ENCODE results near the gene ZIC4. TPM values are rescaled to one million over a fixed set of nuclear protein-coding genes. Genes with fewer than 3 reads are reported as not detected.

Gene ZIC4
- total and polyA plus RNA-seq, 10 donors = not detected

DNA sequence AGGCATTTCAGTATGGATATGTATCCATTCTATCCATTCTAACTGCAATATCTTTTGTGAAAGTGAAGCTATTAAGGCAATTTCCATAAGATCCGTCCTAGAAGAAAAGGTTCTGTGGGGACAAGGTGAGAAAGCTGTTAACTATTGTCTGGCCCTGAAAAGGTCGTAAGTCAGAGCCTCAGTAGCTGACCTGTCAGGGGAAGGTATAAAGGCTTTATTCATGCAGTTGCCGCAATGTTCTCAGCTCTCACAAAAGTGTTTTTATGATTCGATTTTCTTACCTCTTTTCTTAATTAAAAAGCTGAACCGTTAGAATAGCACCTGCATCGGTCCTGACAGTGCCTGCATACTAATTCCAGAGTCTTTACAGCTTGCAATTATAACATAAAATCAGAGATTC is 24.7 kb downstream of the ZIC4 start:
- no peak overlapping the region for H3K4me3 ChIP-seq
- TF ChIP-seq, protein P1, sequence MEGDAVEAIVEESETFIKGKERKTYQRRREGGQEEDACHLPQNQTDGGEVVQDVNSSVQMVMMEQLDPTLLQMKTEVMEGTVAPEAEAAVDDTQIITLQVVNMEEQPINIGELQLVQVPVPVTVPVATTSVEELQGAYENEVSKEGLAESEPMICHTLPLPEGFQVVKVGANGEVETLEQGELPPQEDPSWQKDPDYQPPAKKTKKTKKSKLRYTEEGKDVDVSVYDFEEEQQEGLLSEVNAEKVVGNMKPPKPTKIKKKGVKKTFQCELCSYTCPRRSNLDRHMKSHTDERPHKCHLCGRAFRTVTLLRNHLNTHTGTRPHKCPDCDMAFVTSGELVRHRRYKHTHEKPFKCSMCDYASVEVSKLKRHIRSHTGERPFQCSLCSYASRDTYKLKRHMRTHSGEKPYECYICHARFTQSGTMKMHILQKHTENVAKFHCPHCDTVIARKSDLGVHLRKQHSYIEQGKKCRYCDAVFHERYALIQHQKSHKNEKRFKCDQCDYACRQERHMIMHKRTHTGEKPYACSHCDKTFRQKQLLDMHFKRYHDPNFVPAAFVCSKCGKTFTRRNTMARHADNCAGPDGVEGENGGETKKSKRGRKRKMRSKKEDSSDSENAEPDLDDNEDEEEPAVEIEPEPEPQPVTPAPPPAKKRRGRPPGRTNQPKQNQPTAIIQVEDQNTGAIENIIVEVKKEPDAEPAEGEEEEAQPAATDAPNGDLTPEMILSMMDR (IDR thresholded peaks at IDR 0.05 in 8 of 11, conservative IDR thresholded peaks at IDR 0.05 in 3 of 11) = no peak
- TF ChIP-seq POLR2AphosphoS5 (IDR thresholded peaks at IDR 0.05) = no peak
- intact Hi-C loops (cut with DNase I; ENCODE audit: low total_unique reads) = no loop called here
- no peak overlapping the region for H3K27ac ChIP-seq
- peaks cover 0 to 100% (median 95%) of the 10 kb centered on the region in 7 donors for H3K27me3 ChIP-seq (replicated peaks in 1 of 7)
- H3K9me3 ChIP-seq = peaks cover 0 to 7% (median 0%) of the 10 kb centered on the region in 8 donors
- no peaks in the 10 kb centered on the region for H3K36me3 ChIP-seq
- DNase-seq = no peak
- no peaks in the 10 kb centered on the region for H3K4me1 ChIP-seq
- WGBS, 5 donors = 8 to 12% (median 9%) methylated on average over 6 of the region's 6 CpGs

DNA sequence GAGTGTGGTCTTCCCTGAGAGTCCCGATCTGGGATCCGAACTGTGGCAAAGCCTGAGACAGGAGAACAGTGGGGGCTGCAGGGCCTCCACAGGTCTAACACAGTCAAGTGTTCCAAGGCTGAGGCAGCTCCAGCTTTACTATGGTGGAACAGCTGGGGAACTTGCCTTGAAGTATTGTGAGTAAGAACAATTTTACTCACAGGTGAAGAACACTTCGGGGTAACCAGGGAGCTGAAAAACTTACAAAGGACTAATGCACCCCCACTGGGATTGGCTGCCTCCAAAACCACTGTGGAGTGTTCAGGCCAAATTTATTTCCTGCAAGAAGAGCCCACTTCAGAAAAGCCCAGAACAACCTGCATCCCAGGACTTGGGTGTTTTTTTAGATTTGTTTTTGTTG is 25.4 kb downstream of the ZIC4 start:
- no peak for DNase-seq
- H3K9me3 ChIP-seq = peaks cover 0 to 7% (median 0%) of the 10 kb centered on the region in 8 donors
- no peak overlapping the region for H3K4me3 ChIP-seq
- intact Hi-C loops (cut with DNase I; ENCODE audit: low total_unique reads) = no loop called here
- H3K27me3 ChIP-seq (replicated peaks in 1 of 7) = peaks cover 0 to 100% (median 95%) of the 10 kb centered on the region in 7 donors
- TF ChIP-seq, protein P1 (IDR thresholded peaks at IDR 0.05 in 8 of 11, conservative IDR thresholded peaks at IDR 0.05 in 3 of 11) = no peak
- TF ChIP-seq POLR2AphosphoS5 (IDR thresholded peaks at IDR 0.05) (no peak), POLR2A (IDR thresholded peaks at IDR 0.05) (no peak)
- H3K4me1 ChIP-seq = no peaks in the 10 kb centered on the region
- 14 to 23% (median 19%) methylated on average over 3 of the region's 3 CpGs for WGBS, 5 donors
- no peaks in the 10 kb centered on the region for H3K36me3 ChIP-seq
- no peak overlapping the region for H3K27ac ChIP-seq

DNA sequence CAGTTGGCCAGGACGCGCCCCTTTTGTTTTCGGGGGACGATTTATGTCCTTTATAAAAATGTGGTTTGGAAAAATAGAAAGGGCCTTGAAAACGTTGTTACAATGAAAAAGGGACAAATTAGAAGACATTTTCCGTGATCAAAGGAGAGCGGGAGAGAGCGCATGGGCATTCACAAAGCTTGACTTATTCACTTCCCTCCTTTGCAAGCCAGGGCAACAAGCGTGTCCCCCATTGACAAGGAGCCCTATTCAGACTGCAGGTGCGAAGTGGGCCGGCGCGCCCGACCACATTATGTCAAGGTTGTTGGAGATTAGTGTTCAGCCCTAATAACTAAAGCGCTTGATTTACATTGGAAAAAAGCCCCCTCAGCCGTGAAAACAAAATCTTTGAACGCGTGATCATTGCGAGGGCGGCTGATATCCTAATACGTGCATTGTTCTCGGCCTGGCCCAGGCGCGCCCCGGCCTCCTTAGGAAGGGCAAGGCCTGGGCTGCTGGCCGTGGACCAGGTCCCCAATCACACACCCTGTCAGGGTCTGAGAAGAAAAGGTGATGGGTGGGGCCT is 25.9 kb downstream of the ZIC4 start:
- Histone ChIP-seq H3K4me1 (no peaks in the 10 kb centered on the region), H3K9me3 (peaks cover 0 to 7% (median 0%) of the 10 kb centered on the region in 8 donors), H3K27me3 (replicated peaks in 1 of 7) (peaks cover 0 to 100% (median 93%) of the 10 kb centered on the region in 7 donors), H3K27ac (no peak overlapping the region), H3K4me3 (no peak overlapping the region), H3K36me3 (no peaks in the 10 kb centered on the region)
- TF ChIP-seq, protein P1 (IDR thresholded peaks at IDR 0.05 in 8 of 11, conservative IDR thresholded peaks at IDR 0.05 in 3 of 11) = no peak
- TF ChIP-seq POLR2AphosphoS5 (IDR thresholded peaks at IDR 0.05) (no peak), POLR2A (IDR thresholded peaks at IDR 0.05) (no peak)
- intact Hi-C loops (cut with DNase I; ENCODE audit: low total_unique reads) = no loop called here
- no peak for DNase-seq
- WGBS, 5 donors = 9 to 20% (median 10%) methylated on average over 26 of the region's 26 CpGs

DNA sequence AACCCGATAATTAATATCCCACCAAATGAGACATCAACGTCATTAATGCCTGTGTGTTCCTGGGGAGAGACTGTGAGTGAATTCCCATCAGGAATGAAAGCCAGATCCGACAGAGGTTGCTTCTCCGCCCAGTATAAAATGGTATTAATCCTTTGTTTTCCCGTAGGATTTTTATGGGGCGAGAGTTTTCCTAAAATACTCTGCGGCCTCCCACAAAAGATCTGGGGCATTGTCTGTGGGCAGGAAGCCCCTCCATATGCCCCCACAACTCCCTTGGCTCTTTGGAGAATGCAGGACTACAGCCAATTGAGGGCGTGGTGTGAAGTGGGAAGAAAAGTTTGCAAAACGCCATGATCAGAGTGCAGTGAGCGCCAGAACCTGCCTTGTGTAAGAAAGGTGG is 26.7 kb downstream of the ZIC4 start:
- TF ChIP-seq POLR2AphosphoS5 (IDR thresholded peaks at IDR 0.05) = no peak
- TF ChIP-seq POLR2A (IDR thresholded peaks at IDR 0.05) = no peak
- TF ChIP-seq, protein P1 (IDR thresholded peaks at IDR 0.05 in 8 of 11, conservative IDR thresholded peaks at IDR 0.05 in 3 of 11) = no peak
- 7 to 10% (median 8%) methylated on average over 10 of the region's 10 CpGs for WGBS, 5 donors
- Histone ChIP-seq H3K4me1 (no peaks in the 10 kb centered on the region), H3K9me3 (peaks cover 0 to 7% (median 0%) of the 10 kb centered on the region in 8 donors), H3K36me3 (no peaks in the 10 kb centered on the region), H3K4me3 (no peak overlapping the region), H3K27ac (no peak overlapping the region), H3K27me3 (replicated peaks in 1 of 7) (peaks cover 0 to 100% (median 92%) of the 10 kb centered on the region in 7 donors)
- DNase-seq = no peak
- intact Hi-C loops (cut with DNase I; ENCODE audit: low total_unique reads) = no loop called here
